ENCODE measurements around the gene DRC1. TPM values are rescaled to one million over a fixed set of nuclear protein-coding genes. Genes with fewer than 3 reads are reported as not detected.
"Not testable (repeated sequence)": the region's sequence is repeated elsewhere in the genome, so short reads cannot be mapped to it uniquely, and the experiment has no call there.

Gene DRC1
- 0.18 TPM in 1 of 2 replicates, not detected in the other for polyA plus RNA-seq (2012; rRNA removed)
- 0.01 and 0.04 TPM in 2 replicates for polyA plus RNA-seq (2012; cell fraction: cytosol; rRNA removed)
- 0.12 TPM in 1 of 2 replicates, not detected in the other for polyA plus RNA-seq (2012; cell fraction: nucleus; rRNA removed)

DNA sequence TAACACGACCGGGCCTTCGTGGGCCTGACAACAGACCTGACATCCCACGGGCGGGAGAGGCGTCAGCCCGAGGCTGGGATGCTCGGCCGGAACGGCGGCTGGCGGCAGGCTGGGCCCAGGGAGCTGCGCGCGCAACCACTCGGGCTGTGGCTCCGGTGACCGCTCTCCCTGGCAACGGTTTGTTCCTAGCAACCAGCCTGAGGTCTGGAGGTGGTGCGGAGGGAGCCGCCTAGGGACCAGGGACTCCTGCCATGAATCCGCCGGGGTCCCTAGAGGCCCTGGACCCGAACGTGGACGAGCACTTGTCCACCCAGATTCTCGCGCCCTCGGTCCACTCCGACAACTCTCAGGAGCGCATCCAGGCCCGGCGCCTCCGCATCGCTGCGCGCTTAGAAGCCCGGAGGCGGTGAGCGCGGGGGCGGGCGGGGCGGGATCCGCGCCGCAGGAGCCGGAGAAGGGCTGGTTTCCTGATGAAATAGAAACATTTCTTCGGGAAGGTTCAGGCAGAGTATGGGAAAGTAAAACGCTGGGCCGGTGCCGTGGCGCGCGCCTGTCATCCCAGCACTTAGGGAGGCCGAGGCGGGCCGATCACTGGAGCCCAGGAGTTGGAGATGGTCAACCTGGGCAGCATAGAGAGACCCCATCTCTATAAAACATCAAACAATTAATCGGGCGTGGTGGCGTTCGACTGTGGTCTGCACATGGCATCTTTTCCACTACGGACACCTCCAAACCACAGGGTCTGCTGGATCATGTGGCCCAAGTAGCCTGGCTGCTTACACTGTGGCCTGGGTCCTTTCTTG lies at the start of gene DRC1:
TSS of gene DRC1 (plus strand) at position 182 of the 803 bp plus-strand sequence. CDS start at position 252, 70 bp downstream.
- ChIA-PET CTCF (interaction anchor here (1.1 to 2.1 kb wide), 5 partner anchors 9 to 176 kb away, joined by 3 to 6 read pairs (median 4); a partner anchor contains a TSS), POLR2A (interaction anchor here (0.7 kb wide), 1 partner anchor 160 kb away, joined by 3 read pairs; a partner anchor contains a TSS)
- peaks cover 0 to 9% of the 10 kb centered on the region in 2 experiments; a peak in 1 of 4 replicates for H3K4me1 ChIP-seq (ENCODE audit: control insufficient read depth in 1 of 2, insufficient read depth in 2 of 2, low read depth in 1 of 2, low read length in 1 of 2)
- H3K4me2 ChIP-seq: peak within 1 kb of the TSS; percentile 66
- H3K9me2 ChIP-seq: no peaks in the 10 kb centered on the region
- no peaks in the 10 kb centered on the region for H3K9me3 ChIP-seq
- H3K27me3 ChIP-seq (ENCODE audit: insufficient read depth): no peaks in the 10 kb centered on the region
- TF ChIP-seq, protein P1, sequence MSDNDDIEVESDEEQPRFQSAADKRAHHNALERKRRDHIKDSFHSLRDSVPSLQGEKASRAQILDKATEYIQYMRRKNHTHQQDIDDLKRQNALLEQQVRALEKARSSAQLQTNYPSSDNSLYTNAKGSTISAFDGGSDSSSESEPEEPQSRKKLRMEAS (IDR thresholded peaks at IDR 0.05; ENCODE audit: low read depth): peak; percentile 69
- TF ChIP-seq YY1 (IDR thresholded peaks at IDR 0.05; ENCODE audit: low read depth) (no peak), SMC3 (IDR thresholded peaks at IDR 0.05; ENCODE audit: low read depth, low read length) (no peak), NRF1 (IDR thresholded peaks at IDR 0.05; ENCODE audit: low read depth, low read length) (peak; percentile 61; the same call in 1 of the 2 replicates), NFIC (IDR thresholded peaks at IDR 0.05; ENCODE audit: borderline replicate concordance) (no peak), RFX5 (IDR thresholded peaks at IDR 0.05; ENCODE audit: low read length) (peak; percentile 56; the same call in 1 of the 2 replicates), EZH2phosphoT487 (IDR thresholded peaks at IDR 0.05; ENCODE audit: borderline replicate concordance, low read depth) (no peak), MXI1 (IDR thresholded peaks at IDR 0.05; ENCODE audit: low read depth, low read length) (peak; percentile 74), EP300 (IDR thresholded peaks at IDR 0.05; ENCODE audit: borderline replicate concordance in 1 of 2, low read depth in 1 of 2, low read length in 1 of 2) (no peak)
- TF ChIP-seq, protein P2, sequence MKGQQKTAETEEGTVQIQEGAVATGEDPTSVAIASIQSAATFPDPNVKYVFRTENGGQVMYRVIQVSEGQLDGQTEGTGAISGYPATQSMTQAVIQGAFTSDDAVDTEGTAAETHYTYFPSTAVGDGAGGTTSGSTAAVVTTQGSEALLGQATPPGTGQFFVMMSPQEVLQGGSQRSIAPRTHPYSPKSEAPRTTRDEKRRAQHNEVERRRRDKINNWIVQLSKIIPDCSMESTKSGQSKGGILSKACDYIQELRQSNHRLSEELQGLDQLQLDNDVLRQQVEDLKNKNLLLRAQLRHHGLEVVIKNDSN (IDR thresholded peaks at IDR 0.05; ENCODE audit: borderline replicate concordance, low read depth): no peak
- peak within 1 kb of the TSS; percentile 39; the same call in 1 of the 2 replicates for H3K9ac ChIP-seq
- H2AFZ ChIP-seq (ENCODE audit: low read depth): peak within 1 kb of the TSS; percentile 84; the same call in 1 of the 2 replicates
- peak within 1 kb of the TSS in 1 of 2 experiments; percentile 18; a peak in 1 of 4 replicates for H3K27ac ChIP-seq (ENCODE audit: low read depth in 2 of 2, low read length in 1 of 2)
- peak within 1 kb of the TSS in 1 of 2 experiments; percentile 48; a peak in 3 of 4 replicates for H3K4me3 ChIP-seq (ENCODE audit: low read depth in 2 of 2, low read length in 1 of 2)
- 52% methylated on average over 52 of the region's 63 CpGs for WGBS (ENCODE audit: low lambda C conversion rate)
- no peaks in the 10 kb centered on the region for H4K20me1 ChIP-seq (ENCODE audit: insufficient read depth)
- peaks cover 0 to 5% of the 10 kb centered on the region in 2 experiments for H3K36me3 ChIP-seq (replicated peaks in 1 of 2; ENCODE audit: control insufficient read depth in 1 of 2, insufficient read depth in 2 of 2, low read length in 1 of 2)
- peaks cover 5% of the 10 kb centered on the region for H3F3A ChIP-seq (replicated peaks; ENCODE audit: insufficient read depth)
- no peaks in the 10 kb centered on the region for H3K79me2 ChIP-seq (ENCODE audit: insufficient read depth)
- DNase-seq: peak; percentile 100

DNA sequence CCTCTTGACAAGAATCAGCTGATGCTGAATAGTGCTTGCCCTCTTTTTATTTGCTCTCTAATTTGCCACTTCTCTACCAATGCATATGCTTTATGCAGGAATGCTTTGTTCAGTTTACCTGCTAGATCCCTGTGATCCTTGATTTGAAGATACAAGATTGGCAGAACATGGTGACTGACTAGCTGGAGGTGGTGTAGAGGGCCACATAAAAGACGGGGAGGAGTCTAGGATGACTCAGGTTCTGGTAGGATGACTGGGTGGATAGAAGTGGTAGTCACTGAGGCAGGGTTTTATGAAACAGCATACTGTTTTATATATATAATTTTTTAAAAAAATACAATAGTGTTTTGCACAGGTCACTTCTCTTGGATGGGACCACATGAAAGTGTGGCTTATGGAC lies 48.8 kb upstream of the DRC1 start:
- TF ChIP-seq EZH2phosphoT487 (IDR thresholded peaks at IDR 0.05; ENCODE audit: borderline replicate concordance, low read depth) (no peak), FOXJ3 (CRISPR knock-in tag; IDR thresholded peaks at IDR 0.05) (no peak)
- Histone ChIP-seq H2AFZ (ENCODE audit: low read depth) (no peak overlapping the region), H3K9me3 (no peaks in the 10 kb centered on the region), H3K9ac (no peak overlapping the region), H3K4me2 (no peak overlapping the region), H3K4me1 (ENCODE audit: control insufficient read depth in 1 of 2, insufficient read depth in 2 of 2, low read depth in 1 of 2, low read length in 1 of 2) (peaks cover 4 to 20% of the 10 kb centered on the region in 2 experiments; a peak in 3 of 4 replicates), H3K27me3 (ENCODE audit: insufficient read depth) (no peaks in the 10 kb centered on the region), H4K20me1 (ENCODE audit: insufficient read depth) (peaks cover 11% of the 10 kb centered on the region; the same call in 1 of the 2 replicates), H3K9me2 (no peaks in the 10 kb centered on the region), H3F3A (replicated peaks; ENCODE audit: insufficient read depth) (peaks cover 7% of the 10 kb centered on the region), H3K79me2 (ENCODE audit: insufficient read depth) (peaks cover 98% of the 10 kb centered on the region), H3K4me3 (ENCODE audit: low read depth in 2 of 2, low read length in 1 of 2) (no peak overlapping the region), H3K36me3 (replicated peaks in 1 of 2; ENCODE audit: control insufficient read depth in 1 of 2, insufficient read depth in 2 of 2, low read length in 1 of 2) (no peaks in the 10 kb centered on the region), H3K27ac (ENCODE audit: low read depth in 2 of 2, low read length in 1 of 2) (no peak overlapping the region)
- CTCF ChIA-PET: interaction anchor here (0.7 to 1.4 kb wide), 2 partner anchors 22 to 225 kb away, joined by 3 to 4 read pairs; no protein-coding TSS in a partner anchor
- no peak for DNase-seq
- POLR2A ChIA-PET: no interaction called here
- WGBS (ENCODE audit: low lambda C conversion rate): 70% methylated on average over 1 of the region's 1 CpG

DNA sequence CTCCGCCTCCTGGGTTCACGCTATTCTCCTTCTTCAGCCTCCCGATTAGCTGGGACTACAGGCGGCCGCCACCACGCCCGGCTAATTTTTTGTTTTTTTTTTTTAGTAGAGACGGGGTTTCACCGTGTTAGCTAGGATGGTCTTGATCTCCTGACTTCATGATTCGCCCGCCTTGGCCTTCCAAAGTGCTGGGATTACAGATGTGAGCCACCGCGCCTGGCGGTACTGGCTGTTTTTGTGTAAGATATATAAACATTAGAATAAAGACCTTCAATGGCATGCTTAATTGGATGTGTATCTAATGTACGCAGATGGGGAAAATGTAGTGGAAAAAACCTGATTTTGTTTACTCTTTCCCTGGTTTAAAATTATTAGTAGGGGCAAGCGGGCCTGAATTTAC lies 47.3 kb upstream of the DRC1 start:
- H3K4me3 ChIP-seq (ENCODE audit: low read depth in 2 of 2, low read length in 1 of 2); H3K9me3 ChIP-seq; H3K27me3 ChIP-seq (ENCODE audit: insufficient read depth); POLR2A ChIA-PET; H3K9me2 ChIP-seq; H3K36me3 ChIP-seq (replicated peaks in 1 of 2; ENCODE audit: control insufficient read depth in 1 of 2, insufficient read depth in 2 of 2, low read length in 1 of 2); H2AFZ ChIP-seq (ENCODE audit: low read depth); DNase-seq; H3K4me2 ChIP-seq; H3K27ac ChIP-seq (ENCODE audit: low read depth in 2 of 2, low read length in 1 of 2); H3F3A ChIP-seq (replicated peaks; ENCODE audit: insufficient read depth); H3K9ac ChIP-seq: not testable (repeated sequence)
- Histone ChIP-seq H4K20me1 (ENCODE audit: insufficient read depth) (peaks cover 11% of the 10 kb centered on the region; the same call in 1 of the 2 replicates), H3K79me2 (ENCODE audit: insufficient read depth) (peaks cover 98% of the 10 kb centered on the region), H3K4me1 (ENCODE audit: control insufficient read depth in 1 of 2, insufficient read depth in 2 of 2, low read depth in 1 of 2, low read length in 1 of 2) (peaks cover 0 to 16% of the 10 kb centered on the region in 2 experiments; a peak in 2 of 4 replicates)
- 99% methylated on average over 16 of the region's 16 CpGs for WGBS (ENCODE audit: low lambda C conversion rate)
- CTCF ChIA-PET: interaction anchor here (1.3 to 1.5 kb wide), 2 partner anchors 31 to 120 kb away, joined by 3 read pairs; no protein-coding TSS in a partner anchor

Data from SK-N-SH (cell line).